ENCODE data around the gene FLCN.
"Not testable (repeated sequence)": the region's sequence is repeated elsewhere in the genome, so short reads cannot be mapped to it uniquely, and the experiment has no call there.

FLCN gene

GRCh38 chr17:17237026-17237799, at the start of gene FLCN:
TSS of gene FLCN (minus strand) at chr17:17237168. CDS start at chr17:17228137, 9,031 bp downstream.
- no peak for TF ChIP-seq CTCF (IDR thresholded peaks at IDR 0.05; ENCODE audit: low read length, missing control alignments)
- DNase-seq (ENCODE audit: low read depth): peak; percentile 91
- peak within 1 kb of the TSS; percentile 99 for H3K4me3 ChIP-seq (replicated peaks; ENCODE audit: low read depth, low read length)

GRCh38 chr17:17285951-17286350, 49.0 kb upstream of the FLCN start:
- TF ChIP-seq CTCF (IDR thresholded peaks at IDR 0.05; ENCODE audit: low read length, missing control alignments): no peak
- H3K4me3 ChIP-seq (replicated peaks; ENCODE audit: low read depth, low read length): no peak overlapping the region
- no peak for DNase-seq (ENCODE audit: low read depth)

GRCh38 chr17:17280613-17281549, 43.9 kb upstream of the FLCN start, which contains the start of gene COPS3:
TSS of gene COPS3 (minus strand) at chr17:17281246. CDS start at chr17:17281186, 60 bp downstream.
- DNase-seq (ENCODE audit: low read depth): peak; percentile 99
- H3K4me3 ChIP-seq (replicated peaks; ENCODE audit: low read depth, low read length): peak within 1 kb of the TSS; percentile 90

GRCh38 chr17:17279316-17279715, 42.3 kb upstream of the FLCN start:
- DNase-seq (ENCODE audit: low read depth): no peak
- H3K4me3 ChIP-seq (replicated peaks; ENCODE audit: low read depth, low read length): peak overlapping the region; percentile 90
- no peak for TF ChIP-seq CTCF (IDR thresholded peaks at IDR 0.05; ENCODE audit: low read length, missing control alignments)

More at GRCh38 chr17:17280613-17281549, 43.9 kb upstream of the FLCN start, which contains the start of gene COPS3:
- TF ChIP-seq CTCF (IDR thresholded peaks at IDR 0.05; ENCODE audit: low read length, missing control alignments): no peak

GRCh38 chr17:17277431-17277830, 40.5 kb upstream of the FLCN start:
- H3K4me3 ChIP-seq (replicated peaks; ENCODE audit: low read depth, low read length); DNase-seq (ENCODE audit: low read depth): not testable (repeated sequence)

GRCh38 chr17:17275971-17276370, 39.0 kb upstream of the FLCN start:
- TF ChIP-seq CTCF (IDR thresholded peaks at IDR 0.05; ENCODE audit: low read length, missing control alignments): no peak
- DNase-seq (ENCODE audit: low read depth): no peak
- no peak overlapping the region for H3K4me3 ChIP-seq (replicated peaks; ENCODE audit: low read depth, low read length)
